GM03348 (cell line): ENCODE measurements around the gene ELAVL1.

ENCODE experiments used
- DNase-seq: peaks from one replicate; pipeline ENCODE4 v3.0.0; 2012; ENCODE audit warnings: low spot score

ELAVL1 gene

GRCh38 chr19:8020681-8021080 is 15.2 kb upstream of the ELAVL1 start:
- DNase-seq = no peak

GRCh38 chr19:8017808-8018207 is 12.4 kb upstream of the ELAVL1 start:
- no peak for DNase-seq

DNA sequence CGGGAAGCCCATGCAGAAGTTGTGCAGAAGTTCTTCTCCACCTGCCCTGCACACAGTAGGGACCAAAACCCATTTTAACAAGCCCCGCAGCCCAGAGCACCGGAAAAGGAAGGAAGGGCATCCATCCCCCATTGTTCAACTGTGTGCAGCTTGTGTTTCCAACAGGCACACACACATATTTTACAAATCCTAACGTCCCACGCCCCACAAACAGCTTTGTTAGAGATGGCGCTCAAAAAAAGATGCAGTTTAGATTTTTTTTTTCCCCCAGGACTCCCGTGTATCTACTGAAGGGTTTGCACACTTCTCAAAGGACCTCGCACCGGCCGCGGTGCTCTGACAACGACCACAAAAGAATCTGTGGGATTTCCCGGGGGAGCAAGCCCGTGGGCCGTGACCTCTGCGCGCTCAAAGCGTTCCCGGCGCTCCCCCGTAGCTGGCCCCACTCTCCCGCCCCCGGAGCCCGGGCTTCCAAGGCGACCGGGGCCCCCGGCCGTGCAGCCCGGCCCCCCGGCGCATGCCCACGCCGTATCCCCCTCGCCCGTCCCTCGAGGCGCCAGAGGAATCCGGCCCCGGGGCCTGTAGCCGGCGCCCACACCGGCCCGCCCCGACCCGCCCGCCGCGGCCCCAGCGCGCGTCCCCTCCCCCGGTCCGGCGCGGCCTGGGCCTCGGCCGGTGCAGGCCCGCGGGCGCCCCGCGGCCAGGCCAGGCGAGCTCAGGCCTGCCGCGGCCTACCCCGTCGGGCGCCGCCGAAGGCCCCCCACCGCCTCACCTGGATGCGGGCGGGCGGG is 523 bp downstream of the ELAVL1 start:
- peak; percentile 72 for DNase-seq

DNA sequence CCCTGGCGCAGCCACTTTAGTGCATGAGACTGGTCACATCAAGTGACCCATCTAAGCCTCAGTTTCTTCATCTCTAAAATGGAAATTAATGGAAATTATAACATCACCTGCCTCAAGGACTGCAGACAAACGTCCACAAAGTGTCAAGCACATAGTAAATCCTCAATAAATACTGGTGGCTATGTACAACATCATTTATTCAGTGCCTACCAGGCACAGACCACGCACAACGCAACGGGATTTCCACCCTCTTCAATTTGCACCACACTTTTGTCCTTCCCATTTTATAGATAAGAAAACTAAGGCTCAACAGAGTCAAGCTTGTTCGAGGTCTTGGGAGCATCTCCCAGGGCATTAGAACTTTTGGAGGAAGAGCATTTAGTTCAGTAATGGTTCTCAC is 1.4 kb downstream of the ELAVL1 start:
- no peak for DNase-seq

GRCh38 chr19:8001995-8002849 is 3.2 kb downstream of the ELAVL1 start:
- DNase-seq = peak; percentile 94

GRCh38 chr19:8001651-8001994 is 3.8 kb downstream of the ELAVL1 start:
- no peak for DNase-seq

GRCh38 chr19:8000298-8001038 is 5.0 kb downstream of the ELAVL1 start:
- no peak for DNase-seq

- DNase-seq = no peak
Measured at GRCh38 chr19:7999376-7999775, 6.1 kb downstream of the ELAVL1 start.

- no peak for DNase-seq
Measured at GRCh38 chr19:7997809-7998480, 7.5 kb downstream of the ELAVL1 start.

DNA sequence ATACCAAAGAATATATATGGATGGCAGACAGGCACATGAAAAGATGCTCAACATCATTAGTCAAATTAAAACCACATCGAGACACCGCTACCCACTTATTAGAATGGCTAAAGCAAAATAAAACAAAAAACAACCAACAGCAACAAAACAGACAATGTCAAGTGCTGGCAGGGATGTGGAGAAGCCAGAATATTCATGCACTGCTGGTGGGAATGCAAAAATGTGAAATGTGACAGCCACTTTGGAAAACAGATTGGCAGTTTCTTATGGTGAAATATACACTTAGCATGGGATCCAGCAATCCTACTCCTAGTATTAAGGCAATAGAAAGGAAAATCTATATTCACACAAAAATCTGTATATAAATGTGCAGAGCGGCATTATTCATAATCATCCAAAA is 8.6 kb downstream of the ELAVL1 start:
- DNase-seq = no peak

- DNase-seq = no peak
Measured at GRCh38 chr19:7995810-7996158, 9.7 kb downstream of the ELAVL1 start.

DNA sequence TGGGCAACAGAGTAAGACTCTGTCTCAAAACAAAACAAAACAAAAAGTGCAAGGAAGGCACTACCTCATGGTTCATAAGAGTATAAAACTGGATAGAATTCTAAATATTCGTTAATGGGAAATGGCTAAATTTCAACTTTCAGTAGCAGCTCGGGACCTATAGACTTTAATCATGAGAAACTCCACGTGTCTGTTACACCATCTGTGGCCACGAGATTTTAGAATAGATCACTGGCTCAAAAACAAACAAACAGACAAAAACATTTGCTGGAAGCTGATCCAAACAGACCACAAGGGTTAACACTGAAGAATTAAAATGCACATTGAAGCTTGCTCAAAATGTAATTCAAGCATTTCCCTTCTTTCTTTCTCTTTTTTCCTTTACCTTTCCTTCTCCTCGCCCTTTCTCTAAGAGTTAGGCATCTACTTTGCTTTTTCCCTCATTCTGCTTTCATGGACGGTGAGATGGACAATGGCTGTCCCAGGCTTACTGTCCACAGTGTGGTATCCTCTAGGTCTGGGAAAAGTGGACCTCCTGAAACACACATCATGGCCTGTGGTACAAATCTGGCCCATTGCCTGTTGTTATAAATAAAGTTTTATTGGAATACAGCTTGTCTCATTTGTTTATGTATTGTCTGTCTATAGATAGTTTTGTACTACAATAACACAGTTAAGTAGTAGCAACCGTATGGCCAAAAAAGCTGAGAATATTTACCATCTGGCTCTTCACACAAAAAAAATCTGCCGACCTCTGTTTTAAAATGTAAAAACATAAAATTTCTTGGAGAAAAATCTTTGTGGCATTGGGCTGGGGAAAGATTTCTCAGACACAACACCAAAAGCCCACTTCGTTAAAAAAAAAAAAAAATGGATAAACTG is 10.3 kb downstream of the ELAVL1 start:
- no peak for DNase-seq

- DNase-seq = no peak
Measured at GRCh38 chr19:7994114-7994513, 11.3 kb downstream of the ELAVL1 start.

DNA sequence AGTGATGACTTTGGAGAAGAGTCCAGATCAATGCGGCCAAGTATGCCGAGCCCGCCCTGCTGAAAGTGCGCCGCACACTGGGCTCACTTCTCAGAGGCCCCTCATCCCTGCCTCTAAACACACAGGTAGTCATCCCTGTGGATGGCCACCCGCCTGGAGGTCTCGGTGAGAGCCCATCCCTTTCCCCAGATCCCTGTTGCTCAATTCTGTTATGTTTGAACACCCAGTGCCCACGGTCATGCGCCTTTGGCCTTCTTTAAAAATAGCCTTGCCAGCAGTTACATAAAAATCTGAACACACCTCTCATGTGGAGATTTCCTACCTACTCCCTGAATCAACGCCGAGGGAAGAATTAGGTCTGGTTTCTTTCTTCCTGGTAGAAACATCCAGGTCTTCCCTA is 11.9 kb downstream of the ELAVL1 start:
- no peak for DNase-seq

- DNase-seq = no peak
Measured at GRCh38 chr19:7992575-7992974, 12.9 kb downstream of the ELAVL1 start.

- no peak for DNase-seq
Measured at GRCh38 chr19:7989071-7989575, 16.3 kb downstream of the ELAVL1 start.

GRCh38 chr19:7988307-7988706 is 17.1 kb downstream of the ELAVL1 start:
- DNase-seq = no peak

- DNase-seq = no peak
Measured at GRCh38 chr19:7987114-7987768, 18.2 kb downstream of the ELAVL1 start.

DNA sequence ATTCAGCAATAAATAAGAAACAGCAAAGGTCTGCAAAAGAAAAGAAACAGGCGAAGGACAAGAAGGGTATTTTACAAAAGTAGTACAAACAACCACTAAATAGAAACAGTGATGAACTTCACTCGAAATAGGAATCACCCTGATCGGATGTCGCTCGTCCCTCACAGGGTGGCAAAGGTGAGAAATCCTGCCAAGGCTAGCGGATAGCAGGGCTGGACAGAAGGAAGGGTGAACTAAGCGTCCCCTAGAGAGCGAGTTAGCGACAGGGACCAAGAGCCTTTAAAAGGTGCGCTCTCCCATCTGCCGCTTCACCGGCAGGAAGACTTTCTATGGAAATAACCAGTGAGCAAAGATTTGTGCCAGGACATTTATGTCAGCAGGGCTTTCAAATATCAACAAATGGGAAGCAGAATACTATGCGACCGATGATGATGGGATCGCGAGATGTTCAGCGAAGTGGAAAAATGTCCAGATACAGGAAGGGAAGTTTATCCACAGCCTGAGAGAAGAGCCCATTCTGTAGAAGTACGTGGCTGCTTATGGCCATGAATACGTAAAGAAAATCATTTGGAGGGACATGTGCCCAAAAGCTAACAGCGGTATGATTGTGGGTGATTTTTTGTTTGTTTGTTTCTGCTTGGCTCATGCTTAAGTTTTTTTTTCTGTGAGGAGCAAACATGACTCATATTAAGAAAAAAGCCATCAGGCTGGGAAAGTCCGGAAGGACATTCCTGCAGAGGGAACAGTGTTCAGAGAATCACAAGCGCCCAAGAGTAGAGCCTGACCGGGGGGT is 18.9 kb downstream of the ELAVL1 start:
- DNase-seq = peak; percentile 63

- DNase-seq = no peak
Measured at GRCh38 chr19:7985481-7985911, 19.9 kb downstream of the ELAVL1 start.
